Peyer's patch (tissue), 4 donors: ENCODE measurements around the gene SLC17A7. TPM values are rescaled to one million over a fixed set of nuclear protein-coding genes. Genes with fewer than 3 reads are reported as not detected.

Experiments
- DNase-seq, 3 donors: peaks; one replicate each; pipeline ENCODE4 v3.0.0-alpha.2; 2017 to 2019
- H3K27ac ChIP-seq, 4 donors: fragments of 200-600 bp; sonication (generic); one replicate each; pipeline ENCODE4 v1.5.1; 2016 to 2019
- H3K27me3 ChIP-seq, 2 donors: fragments of 200-600 bp; sonication (generic); one replicate each; pipeline ENCODE4 v1.5.1; 2019
- H3K36me3 ChIP-seq, 3 donors: fragments of 200-600 bp; sonication (generic); one replicate each; pipeline ENCODE4 v1.5.1; 2016 to 2019
- H3K4me1 ChIP-seq, 4 donors: fragments of 200-600 bp; sonication (generic); one replicate each; pipeline ENCODE4 v1.5.1; 2016 to 2019
- H3K4me3 ChIP-seq, 4 donors: fragments of 200-600 bp; sonication (generic); 1 replicate in 3 of 4; 2 replicates in 1 of 4; pipeline ENCODE4 v1.5.1; 2016 to 2019; ENCODE audit warnings: mild to moderate bottlenecking in 1 of 4
- H3K9me3 ChIP-seq, 4 donors: fragments of 200-600 bp; sonication (generic); one replicate each; pipeline ENCODE4 v1.5.1; 2016 to 2019; ENCODE audit warnings: mild to moderate bottlenecking in 1 of 4
- POLR2A ChIP-seq, 2 donors: fragments of 450-650 bp; IDR thresholded peaks; one replicate each; pipeline ENCODE4 v1.5.1; 2017; ENCODE audit warnings: antibody characterized with exemption in 2 of 2, mild to moderate bottlenecking in 2 of 2, moderate library complexity in 2 of 2
- total RNA-seq, 4 donors: library from RNA; depleted of rRNA; stranded (reverse); fragments of >200 nt; gene quantifications; one replicate each; pipeline ENCODE4 v1.1.0, GENCODE V29; 2016
- TF ChIP-seq, protein P1 (sequence below), 6 experiments: fragments of 450-650 bp in 4 of 6; fragments of 200-600 bp in 2 of 6; sonication (generic) in 1 of 6; IDR thresholded peaks; one replicate each; pipeline ENCODE4 v1.5.1; 2017 to 2019; ENCODE audit warnings: antibody characterized with exemption in 6 of 6, mild to moderate bottlenecking in 3 of 6, moderate library complexity in 1 of 6

Gene SLC17A7
- total RNA-seq, 4 donors from 2014 or later: 1.2 to 2.0 (median 1.7) TPM; not detected in 1

DNA sequence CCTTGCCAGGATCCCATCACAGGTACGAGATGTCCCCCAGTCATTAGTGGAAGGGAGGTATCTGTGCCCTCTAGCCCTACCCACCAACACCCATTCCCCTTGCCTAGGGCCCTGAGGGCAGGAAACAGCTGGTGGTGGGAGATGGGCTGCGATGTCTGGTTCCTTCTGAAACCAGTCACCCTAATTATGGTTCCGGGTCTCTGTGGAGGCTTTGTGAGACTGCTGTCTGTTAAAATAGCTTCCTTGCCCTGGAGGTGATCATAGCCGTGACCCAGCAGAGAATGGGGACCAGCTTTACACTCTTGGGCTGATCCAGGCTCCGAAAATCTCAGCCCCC lies 17.2 kb upstream of the SLC17A7 start:
- peaks cover 3 to 31% (median 10%) of the 10 kb centered on the region in 4 donors for H3K4me1 ChIP-seq

DNA sequence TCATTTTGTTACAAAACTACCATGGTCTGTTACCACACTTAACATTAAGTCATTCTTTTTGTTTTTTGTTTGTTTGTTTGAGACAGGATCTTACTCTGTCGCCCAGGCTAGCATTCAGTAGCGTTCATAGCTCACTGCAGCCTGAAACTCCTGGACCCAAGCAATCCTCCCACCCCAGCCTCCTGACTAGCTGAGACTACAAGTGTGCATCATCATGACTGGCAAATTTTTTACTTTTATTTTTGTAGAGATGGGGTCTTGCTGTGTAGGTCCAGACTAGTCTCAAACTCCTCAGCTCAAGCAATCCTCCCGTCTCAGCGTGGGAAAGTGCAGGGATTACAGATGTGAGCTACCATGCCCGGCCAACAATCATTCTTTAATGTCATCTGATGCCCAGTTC lies 15.0 kb upstream of the SLC17A7 start:
- Histone ChIP-seq H3K9me3 (no peaks in the 10 kb centered on the region), H3K4me3 (no peak overlapping the region), H3K27ac (peak overlapping the region; percentile 43 to 96 (median 68)), H3K27me3 (no peaks in the 10 kb centered on the region), H3K36me3 (peaks cover 0 to 24% (median 0%) of the 10 kb centered on the region in 3 donors), H3K4me1 (peaks cover 3 to 31% (median 10%) of the 10 kb centered on the region in 4 donors)
- DNase-seq: no peak
- TF ChIP-seq, protein P1, sequence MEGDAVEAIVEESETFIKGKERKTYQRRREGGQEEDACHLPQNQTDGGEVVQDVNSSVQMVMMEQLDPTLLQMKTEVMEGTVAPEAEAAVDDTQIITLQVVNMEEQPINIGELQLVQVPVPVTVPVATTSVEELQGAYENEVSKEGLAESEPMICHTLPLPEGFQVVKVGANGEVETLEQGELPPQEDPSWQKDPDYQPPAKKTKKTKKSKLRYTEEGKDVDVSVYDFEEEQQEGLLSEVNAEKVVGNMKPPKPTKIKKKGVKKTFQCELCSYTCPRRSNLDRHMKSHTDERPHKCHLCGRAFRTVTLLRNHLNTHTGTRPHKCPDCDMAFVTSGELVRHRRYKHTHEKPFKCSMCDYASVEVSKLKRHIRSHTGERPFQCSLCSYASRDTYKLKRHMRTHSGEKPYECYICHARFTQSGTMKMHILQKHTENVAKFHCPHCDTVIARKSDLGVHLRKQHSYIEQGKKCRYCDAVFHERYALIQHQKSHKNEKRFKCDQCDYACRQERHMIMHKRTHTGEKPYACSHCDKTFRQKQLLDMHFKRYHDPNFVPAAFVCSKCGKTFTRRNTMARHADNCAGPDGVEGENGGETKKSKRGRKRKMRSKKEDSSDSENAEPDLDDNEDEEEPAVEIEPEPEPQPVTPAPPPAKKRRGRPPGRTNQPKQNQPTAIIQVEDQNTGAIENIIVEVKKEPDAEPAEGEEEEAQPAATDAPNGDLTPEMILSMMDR (IDR thresholded peaks at IDR 0.05): no peak
- TF ChIP-seq POLR2A (IDR thresholded peaks at IDR 0.05): no peak

More for the DNA sequence above, 17.2 kb upstream of the SLC17A7 start:
- no peaks in the 10 kb centered on the region for H3K27me3 ChIP-seq
- no peak for DNase-seq
- H3K4me3 ChIP-seq: no peak overlapping the region
- peak overlapping the region; percentile 32 to 96 (median 70) for H3K27ac ChIP-seq
- peaks cover 0 to 38% (median 0%) of the 10 kb centered on the region in 3 donors for H3K36me3 ChIP-seq
- TF ChIP-seq, protein P1 (IDR thresholded peaks at IDR 0.05): no peak
- no peak for TF ChIP-seq POLR2A (IDR thresholded peaks at IDR 0.05)
- H3K9me3 ChIP-seq: no peaks in the 10 kb centered on the region

DNA sequence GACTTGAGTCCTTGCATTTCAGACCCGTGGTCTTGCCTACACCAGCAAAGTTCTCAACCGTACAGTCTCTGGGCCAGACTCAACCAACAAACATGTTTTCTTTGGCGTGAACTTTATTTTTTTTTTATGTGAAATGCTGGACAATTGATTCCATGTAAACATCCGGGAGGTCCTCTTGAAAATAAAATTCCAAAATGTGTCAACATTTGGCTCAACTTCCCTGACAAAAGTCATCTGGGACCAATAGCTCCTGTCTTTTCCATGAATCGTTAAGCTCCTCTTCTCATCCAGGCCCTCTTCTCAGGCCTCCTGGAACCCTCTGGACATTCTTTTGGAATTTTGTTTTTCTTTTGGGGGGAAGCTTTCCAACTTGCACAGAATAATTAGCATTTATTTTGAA lies 14.4 kb upstream of the SLC17A7 start:
- H3K9me3 ChIP-seq: no peaks in the 10 kb centered on the region
- H3K4me3 ChIP-seq: no peak overlapping the region
- H3K4me1 ChIP-seq: peaks cover 3 to 31% (median 11%) of the 10 kb centered on the region in 4 donors
- H3K36me3 ChIP-seq: peaks cover 0 to 23% (median 0%) of the 10 kb centered on the region in 3 donors
- DNase-seq: no peak
- no peak for TF ChIP-seq POLR2A (IDR thresholded peaks at IDR 0.05)
- no peaks in the 10 kb centered on the region for H3K27me3 ChIP-seq
- H3K27ac ChIP-seq: peak overlapping the region in 3 of 4 donors; percentile 19 to 96 (median 53)

DNA sequence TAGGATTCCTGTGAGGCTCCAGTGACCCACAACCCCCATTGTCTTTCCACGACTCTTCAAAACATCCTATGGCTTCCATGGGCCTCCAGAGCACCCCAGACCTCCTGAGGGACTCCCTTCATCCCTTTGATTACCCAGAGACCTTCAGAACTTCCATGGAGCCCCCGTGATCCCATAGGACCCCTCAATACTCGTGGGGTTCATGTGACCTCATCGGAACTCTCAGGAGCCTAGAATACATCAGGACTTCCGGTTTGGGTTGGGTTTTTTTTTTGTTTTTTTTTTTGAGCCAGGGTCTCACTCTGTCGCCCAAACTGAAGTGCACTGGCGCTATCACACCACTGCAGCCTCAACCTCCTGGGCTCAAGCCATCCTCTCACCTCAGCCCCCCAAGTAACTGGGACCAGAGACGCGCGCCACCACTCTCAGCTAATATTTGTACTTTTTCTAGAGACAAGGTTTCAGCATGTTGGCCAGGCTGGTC lies 12.5 kb upstream of the SLC17A7 start:
- Histone ChIP-seq H3K4me3 (peak overlapping the region; percentile 55 to 86 (median 60)), H3K4me1 (peaks cover 3 to 33% (median 13%) of the 10 kb centered on the region in 4 donors), H3K27me3 (no peaks in the 10 kb centered on the region), H3K36me3 (peaks cover 0 to 10% (median 0%) of the 10 kb centered on the region in 3 donors), H3K9me3 (no peaks in the 10 kb centered on the region), H3K27ac (peak overlapping the region; percentile 95 to 99 (median 98))
- DNase-seq: no peak
- TF ChIP-seq, protein P1 (IDR thresholded peaks at IDR 0.05): no peak
- TF ChIP-seq POLR2A (IDR thresholded peaks at IDR 0.05): no peak

DNA sequence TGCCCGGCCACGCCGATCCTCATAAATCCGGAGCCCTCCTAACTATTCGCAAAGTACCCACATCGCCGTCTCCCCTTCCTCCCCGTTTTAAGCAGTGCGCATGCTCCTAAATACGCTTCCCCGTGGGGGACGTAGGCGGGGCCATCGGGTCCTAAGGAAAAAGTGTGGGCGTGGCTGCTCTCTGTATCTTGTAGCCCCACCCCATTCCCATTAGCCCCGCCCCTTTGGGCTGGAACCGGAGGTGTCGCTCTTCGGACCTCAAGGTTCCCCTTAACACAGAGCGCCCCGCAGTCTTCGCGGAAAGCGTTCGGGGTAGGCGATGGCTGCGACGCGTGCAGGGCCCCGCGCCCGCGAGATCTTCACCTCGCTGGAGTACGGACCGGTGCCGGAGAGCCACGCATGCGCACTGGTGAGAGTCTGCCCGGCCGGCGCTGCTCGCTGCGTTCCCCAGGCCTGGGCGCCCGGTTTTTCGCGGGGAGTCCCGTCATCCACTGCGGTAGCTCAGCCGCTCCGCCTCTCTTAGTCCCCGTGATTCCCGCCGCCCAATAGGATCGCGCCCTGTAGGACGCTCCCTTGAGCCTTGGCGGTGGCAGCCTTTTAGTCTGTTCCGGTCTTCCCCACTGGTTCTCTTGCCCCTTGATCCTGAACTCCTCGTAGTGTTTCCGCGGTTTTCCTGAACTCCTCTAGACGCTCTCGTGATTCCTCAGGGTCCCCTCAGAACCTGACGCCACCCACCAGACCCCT lies 11.9 kb upstream of the SLC17A7 start, which contains the start of gene ALDH16A1:
TSS of gene ALDH16A1 (plus strand) at position 213 of the 744 bp plus-strand sequence. CDS start at position 320, 107 bp downstream.
- peak within 1 kb of the TSS; percentile 55 to 86 (median 60) for H3K4me3 ChIP-seq
- peak within 1 kb of the TSS; percentile 95 to 99 (median 98) for H3K27ac ChIP-seq
- H3K36me3 ChIP-seq: peaks cover 0 to 14% (median 0%) of the 10 kb centered on the region in 3 donors
- no peaks in the 10 kb centered on the region for H3K27me3 ChIP-seq
- no peaks in the 10 kb centered on the region for H3K9me3 ChIP-seq
- DNase-seq: peak; percentile 98 to 99 (median 99)
- TF ChIP-seq POLR2A (IDR thresholded peaks at IDR 0.05): peak; percentile 83 to 88
- TF ChIP-seq, protein P1 (IDR thresholded peaks at IDR 0.05): peak in 1 of 6 experiments; percentile 12
- H3K4me1 ChIP-seq: peaks cover 3 to 30% (median 11%) of the 10 kb centered on the region in 4 donors
